Retinal pigment epithelial cell (primary cell): ENCODE data around the gene ARHGAP9.

Experiments
- DNase-seq: peaks from one replicate; pipeline ENCODE4 v3.0.0-alpha.2; 2010; ENCODE audit warnings: low read depth
- H3K4me3 ChIP-seq: 2 replicates; pipeline ENCODE4 v1.5.1; 2011; ENCODE audit warnings: mild to moderate bottlenecking, low read length, control low read depth, moderate library complexity
- CTCF ChIP-seq: conservative IDR thresholded peaks from 2 replicates; pipeline ENCODE4 v1.5.1; 2011; ENCODE audit warnings: low read depth, low read length, control low read depth, inconsistent platforms

ARHGAP9 gene

DNA sequence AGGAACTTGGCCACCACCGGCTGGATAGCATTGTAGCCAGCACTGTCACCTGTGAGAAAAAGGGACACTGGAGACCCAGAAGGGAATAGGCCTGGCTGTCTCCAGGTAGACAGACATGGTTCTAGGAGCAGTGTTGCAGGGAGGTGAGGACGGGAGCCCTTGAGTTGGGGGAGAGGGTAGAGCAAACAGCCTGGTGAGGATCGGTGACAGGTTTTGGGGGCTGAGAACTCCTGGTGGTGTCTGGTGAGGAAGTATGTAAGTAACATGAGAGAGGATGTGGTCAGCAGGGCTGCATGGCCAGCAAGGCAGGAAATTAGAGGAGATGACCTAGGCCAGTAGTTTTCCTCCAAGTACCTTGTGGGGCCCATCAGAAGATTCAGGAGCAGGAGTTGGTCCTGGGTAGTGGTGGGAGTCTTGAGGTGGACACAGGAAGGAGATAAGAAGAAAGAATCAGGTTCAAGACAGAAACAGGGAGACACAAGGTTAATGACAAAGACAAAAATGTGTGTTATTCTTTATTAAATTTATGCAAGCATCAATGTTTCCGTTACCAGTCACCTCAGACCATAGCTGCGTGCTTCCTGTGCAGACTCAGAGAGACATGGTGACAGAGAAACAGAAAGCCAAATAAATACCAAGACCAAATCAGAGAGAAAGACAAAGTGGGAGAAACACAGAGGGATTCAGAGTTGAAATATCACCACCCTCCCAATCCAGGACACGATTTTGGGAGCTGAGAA is at the start of gene ARHGAP9:
Gene ARHGAP9 (minus strand): TSS at position 491 of the 740 bp plus-strand sequence. CDS start 460 bp downstream, at position 31.
- TF ChIP-seq CTCF, result no peak
- no peak for DNase-seq
- no peak within 1 kb of the TSS for H3K4me3 ChIP-seq

GRCh38 chr12:57528831-57529555 is 49.3 kb upstream of the ARHGAP9 start:
- no peak overlapping the region for H3K4me3 ChIP-seq
- no peak for TF ChIP-seq CTCF
- DNase-seq, result no peak

- no peak for DNase-seq
- no peak overlapping the region for H3K4me3 ChIP-seq
- TF ChIP-seq CTCF, result no peak
These were observed 48.5 kb upstream of the ARHGAP9 start for GRCh38 chr12:57528176-57528575.

DNA sequence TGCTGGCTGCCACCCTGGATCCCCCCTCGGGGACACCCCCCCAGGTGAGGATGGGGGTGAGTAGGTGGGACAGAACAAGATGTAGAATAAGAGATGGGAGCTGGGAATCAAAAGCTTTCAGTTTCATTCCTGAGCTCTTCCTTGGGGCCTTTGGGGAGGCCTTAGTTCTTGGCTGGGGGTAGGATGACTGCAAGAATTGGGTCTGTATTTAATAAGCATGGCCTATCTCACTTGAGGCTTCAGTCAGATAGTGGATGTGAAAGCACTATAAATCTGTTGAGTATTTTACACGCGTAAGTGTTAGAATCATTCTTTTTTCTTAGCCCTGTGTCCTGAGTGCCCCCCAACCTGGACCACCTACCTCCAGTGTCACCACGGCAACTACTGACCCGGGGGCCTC is 47.5 kb upstream of the ARHGAP9 start:
- no peak for DNase-seq
- H3K4me3 ChIP-seq, result no peak overlapping the region
- no peak for TF ChIP-seq CTCF

- no peak for DNase-seq
- H3K4me3 ChIP-seq, result no peak overlapping the region
- no peak for TF ChIP-seq CTCF
These were observed 46.9 kb upstream of the ARHGAP9 start for GRCh38 chr12:57526477-57527126.

- H3K4me3 ChIP-seq, result no peak overlapping the region
- TF ChIP-seq CTCF, result no peak
- DNase-seq, result no peak
These were observed 46.1 kb upstream of the ARHGAP9 start for GRCh38 chr12:57525615-57526383.
